HG03097 (cell line): ENCODE results near the gene MMP24OS.

ENCODE experiments used
- ATAC-seq: cut with Tn5 transposase; IDR thresholded peaks from one replicate; pipeline ENCODE4 v1.9.1; 2021; ENCODE audit not compliant: unreplicated experiment, low FRiP score

Gene MMP24OS

GRCh38 chr20:35293303-35294292 lies 15.7 kb upstream of the MMP24OS start:
- no peak for ATAC-seq

DNA sequence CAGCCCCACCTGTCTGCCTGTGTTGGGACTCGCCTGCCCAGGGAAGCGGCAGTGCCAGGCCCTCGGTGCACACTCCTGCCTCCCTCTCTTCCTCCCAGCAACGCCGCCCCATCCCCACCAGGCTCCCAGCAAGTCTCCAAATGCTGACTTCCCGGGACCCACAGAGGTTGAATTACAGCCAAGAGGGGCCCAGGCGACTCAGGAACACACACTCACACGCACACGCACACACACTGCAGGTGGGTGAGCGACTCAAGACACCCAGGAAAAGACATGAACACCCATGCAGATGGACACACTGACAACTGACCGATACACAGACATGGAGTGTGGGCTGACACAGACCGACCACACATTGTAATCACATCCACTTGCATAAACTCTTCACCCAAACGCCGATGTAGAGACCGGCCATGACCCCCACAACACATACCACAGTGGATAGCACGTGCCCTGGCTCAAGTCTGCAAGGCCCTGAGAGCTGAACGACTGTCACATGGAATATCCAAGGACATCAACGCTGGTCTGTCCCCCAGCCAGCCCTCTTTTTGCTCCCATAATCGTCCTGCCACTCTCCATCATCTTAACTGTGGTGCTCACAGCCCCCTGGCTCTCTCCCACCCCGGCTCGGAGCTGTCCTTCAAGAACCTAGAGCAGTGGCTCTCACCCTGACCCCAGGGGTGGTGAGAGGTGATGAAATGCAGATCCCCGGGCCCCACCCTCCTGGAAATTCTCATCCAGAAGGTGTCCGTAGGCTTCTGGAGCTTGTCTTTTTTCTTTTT lies 14.8 kb upstream of the MMP24OS start:
- ATAC-seq = no peak

DNA sequence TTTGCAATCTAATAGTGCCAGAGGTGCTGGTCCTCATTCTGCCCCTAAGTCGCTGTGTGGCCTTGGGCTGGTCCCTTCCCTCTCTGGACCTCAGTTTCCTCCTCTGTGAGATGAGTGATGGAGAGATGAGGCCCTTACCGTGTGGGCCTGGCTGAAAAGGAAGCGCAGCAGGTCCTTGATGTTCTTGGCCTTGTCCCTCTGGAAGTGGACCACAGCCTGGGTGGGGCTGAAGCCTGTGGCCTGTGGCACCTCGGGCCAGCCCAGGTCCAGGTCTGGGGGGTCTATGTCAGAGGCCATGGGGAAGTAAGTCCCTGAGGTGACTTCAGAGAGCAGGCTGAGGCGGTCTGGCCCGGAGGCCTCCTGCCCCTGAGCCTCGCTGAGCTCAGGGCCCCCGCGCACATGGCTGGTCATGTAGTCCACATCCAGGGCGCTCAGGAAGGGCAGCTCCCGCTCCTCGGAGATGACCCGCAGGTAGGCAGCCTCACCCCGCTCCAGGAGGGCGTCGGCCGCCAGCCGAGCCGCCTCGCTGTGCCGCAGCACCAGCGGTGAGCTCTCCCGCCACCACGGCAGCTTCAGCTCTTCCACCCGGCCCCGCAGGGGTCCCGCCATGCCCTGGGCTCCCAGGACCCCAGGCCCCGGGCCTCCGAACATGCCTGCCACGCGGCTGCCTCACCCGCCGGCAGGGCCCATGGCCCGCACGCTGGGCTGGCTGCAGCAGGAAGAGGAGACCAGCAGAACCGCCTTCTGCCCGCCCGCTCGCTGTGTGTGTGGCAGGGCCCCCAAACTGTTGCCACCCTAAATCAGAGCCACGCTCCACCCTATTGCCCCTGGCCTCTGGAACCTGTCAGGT lies 14.0 kb upstream of the MMP24OS start, which contains the start of gene FAM83C:
FAM83C (minus strand) TSS at position 772 of the 850 bp plus-strand sequence; CDS start at position 651, 121 bp downstream.
- ATAC-seq = no peak

DNA sequence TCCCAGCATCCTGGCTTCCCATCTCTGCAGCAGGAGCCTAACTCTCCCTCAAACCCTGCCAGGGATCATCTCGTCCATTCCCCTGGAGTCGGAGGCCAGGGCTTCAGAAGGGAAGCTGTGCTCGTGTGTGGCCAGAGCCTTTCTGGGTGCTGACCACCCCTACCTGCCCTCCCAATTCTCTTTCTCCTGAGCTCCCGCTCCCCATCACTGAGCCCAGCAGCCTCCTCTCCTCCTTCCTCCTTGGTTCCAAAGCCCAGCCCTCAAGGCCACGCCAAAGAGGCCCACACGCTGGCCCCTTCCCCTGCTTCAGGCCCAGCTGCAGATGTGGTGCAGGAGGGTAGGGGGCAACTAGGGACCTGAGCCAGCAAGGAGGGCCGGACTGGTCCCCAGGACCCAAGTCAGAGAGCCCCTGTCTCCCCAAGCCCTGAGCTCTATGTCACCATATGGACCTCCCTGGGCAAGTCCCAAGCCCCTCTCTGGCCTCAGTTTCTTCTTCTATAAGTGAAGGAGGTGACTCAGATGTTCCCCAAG lies 13.0 kb upstream of the MMP24OS start:
- ATAC-seq = no peak

DNA sequence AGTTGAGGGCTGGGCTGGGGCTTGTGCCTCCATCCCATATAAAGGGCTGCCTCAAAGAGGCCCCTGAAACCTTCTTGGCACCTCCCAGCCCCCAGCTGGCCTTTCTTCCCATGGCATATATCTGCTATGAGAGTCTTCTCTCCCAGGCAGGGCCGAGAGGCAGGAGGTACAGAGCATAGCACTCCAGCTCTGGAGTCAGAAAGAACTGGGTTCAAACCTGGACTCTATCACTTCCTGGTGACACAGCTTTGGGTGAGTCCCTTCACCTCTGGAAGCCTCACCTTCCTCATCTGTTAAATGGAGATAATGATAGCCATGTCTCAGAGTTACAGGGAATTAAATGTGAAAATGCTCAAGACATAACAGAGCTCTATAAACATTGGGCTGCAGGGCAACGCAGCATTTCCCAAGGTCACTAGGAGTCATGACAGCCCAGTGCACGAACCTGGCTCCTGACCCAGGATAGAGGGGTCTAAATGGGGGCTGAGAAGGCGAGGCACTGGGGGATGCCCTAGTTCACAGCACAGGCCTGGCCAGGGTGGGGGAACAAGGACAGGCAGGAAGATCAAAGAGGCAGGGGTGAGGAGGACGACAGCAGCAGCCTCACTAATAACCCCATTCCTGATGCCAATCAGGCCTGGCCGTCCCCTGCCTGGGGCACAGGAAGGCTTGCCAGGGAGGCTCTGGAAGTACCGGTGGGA lies 12.4 kb upstream of the MMP24OS start:
- no peak for ATAC-seq

DNA sequence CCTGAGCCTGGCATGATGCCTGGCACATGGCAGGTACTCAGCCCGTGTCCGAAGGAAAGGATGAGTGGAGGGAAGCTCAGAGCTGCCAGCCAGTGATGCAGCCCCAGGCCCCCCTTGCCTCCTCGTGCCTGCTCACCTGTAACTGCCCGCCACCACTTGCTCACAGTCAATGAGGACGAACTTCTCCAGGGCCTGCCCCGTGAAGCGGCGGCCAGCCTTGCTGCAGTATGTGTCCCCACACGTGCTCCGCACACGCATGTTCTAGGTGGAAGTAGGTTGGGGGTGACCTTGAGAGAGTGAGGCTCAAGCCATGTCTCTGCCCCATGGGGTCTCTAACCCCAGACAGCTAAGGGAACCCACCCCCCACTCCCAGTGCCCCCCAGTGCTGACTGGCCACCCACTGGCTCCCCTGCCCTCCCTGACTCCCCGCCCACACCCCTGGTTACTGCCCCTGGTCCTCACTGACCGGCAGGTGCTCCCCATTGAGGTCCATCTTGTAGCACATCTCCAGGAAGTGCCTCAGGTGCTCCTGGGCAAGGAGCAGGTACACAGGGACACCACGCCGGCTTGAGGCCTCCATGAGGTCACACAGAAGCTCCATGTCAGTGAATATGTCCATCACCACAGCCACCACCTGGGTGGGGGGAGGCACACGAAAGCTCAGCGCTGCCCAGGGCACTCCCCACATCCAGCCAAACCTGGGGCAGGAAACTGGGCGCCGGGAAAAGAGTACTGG lies 10.6 kb upstream of the MMP24OS start:
- no peak for ATAC-seq

GRCh38 chr20:35287509-35288324 lies 9.8 kb upstream of the MMP24OS start:
- no peak for ATAC-seq

DNA sequence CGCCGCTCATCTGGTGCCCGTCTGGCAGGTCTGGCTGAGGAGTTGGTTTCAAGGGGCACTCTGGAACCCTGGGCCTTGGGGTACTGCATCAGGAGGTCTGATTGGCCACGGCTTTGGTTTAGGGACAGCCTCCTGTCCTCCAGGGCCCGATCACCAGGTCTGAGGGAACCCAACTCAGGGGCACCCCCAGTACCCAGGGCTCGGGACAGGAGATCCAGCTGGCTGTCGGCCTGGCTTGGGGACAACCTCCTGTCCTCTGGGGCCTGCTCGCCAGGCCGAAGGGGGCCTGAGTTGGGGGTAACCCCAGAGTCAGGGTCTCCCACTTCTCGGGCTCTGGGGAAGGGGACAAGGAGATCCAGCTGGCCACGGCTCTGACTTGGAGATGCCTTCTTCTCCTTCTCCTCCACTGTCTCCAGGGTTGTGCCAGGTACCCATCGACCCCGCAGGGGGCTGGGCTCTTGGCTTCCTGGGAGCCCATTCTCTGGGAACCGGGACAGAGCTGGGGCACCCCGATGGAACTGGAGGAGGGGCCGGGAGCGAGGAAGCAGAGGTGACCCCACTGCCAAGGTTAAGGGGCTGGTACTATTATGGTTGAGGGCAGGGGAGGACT lies 9.1 kb upstream of the MMP24OS start:
- ATAC-seq = no peak

DNA sequence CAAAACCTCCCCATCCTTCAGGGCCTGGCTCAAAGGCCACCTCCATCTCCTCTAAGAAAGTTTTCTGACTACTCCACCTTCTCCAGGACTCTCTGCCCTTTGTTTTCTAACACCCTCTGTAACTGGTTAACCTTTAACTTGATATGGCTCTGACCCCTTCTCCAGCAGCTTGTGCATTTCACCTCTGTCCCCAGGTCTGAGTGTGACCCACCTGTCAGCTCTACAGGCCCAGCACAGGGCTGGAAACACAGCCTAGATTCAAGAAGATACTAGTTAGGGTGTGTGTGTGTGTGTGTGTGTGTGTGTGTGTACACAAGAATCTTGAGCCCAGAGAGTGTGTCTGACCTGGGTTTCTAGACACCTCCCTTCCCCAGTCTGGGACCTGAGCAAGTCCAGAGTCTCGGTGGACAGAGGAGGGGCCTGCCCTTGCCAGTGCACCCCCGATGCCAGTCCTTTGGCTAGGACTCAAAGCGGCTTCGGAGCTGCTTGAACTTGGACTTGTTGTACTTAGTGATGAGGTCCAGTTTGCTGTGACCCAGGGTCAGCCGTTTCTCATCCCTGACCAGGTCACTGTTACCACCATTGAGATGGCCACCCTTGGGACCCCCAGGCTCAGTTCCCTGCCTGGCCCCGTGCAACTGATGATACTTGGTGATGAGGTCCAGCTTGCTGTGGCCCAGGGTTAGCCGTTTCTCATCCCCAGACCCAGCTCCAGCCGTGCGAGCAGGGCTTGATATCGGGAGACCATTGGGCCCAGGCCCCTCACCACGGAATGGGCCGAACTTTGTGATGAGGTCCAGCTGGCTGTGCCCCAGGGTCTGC lies 8.4 kb upstream of the MMP24OS start:
- ATAC-seq = no peak

GRCh38 chr20:35285806-35286076 lies 7.8 kb upstream of the MMP24OS start:
- ATAC-seq = no peak

GRCh38 chr20:35284992-35285805 lies 7.3 kb upstream of the MMP24OS start:
- ATAC-seq = no peak

DNA sequence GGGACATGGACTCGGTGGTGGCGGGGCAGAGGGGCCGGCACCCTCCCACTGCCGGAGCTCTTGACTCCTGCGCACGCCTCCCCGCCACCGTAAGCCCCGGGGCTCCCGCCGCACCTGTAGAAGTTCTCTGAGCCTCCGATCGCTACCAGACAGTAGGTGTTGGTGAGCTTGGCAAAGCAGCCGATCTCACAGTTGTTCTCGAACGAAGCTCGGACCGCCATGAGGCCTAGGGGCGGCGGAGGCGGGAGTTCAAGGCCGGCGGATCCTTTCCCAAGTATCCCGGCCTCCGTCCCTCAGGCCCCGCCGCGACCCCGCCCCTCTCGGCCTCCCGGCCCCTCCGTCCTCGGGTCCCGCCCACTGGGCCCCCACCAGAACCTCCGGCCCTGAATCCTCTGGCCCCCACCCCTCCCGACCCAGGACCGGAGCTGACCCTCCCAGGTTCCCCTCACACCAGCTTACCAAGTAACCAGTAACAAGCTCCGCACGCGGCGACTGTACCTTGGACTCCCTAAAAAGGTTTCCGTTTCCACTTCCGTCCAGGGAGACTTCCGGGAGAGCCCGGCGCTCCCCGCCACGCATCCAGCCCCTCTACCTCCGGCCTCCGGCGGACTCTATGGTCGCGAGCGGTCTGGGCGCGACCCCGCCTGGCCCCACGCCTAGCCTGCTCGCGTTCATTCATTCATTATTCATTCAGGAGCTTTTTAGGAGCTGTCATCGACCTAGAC lies 6.5 kb upstream of the MMP24OS start, which contains the start of gene EIF6:
EIF6 (minus strand) TSS at position 506 of the 725 bp plus-strand sequence; CDS start at position 221, 285 bp downstream.
- no peak for ATAC-seq

- ATAC-seq = no peak
These were observed 5.7 kb upstream of the MMP24OS start for GRCh38 chr20:35283441-35284266.

DNA sequence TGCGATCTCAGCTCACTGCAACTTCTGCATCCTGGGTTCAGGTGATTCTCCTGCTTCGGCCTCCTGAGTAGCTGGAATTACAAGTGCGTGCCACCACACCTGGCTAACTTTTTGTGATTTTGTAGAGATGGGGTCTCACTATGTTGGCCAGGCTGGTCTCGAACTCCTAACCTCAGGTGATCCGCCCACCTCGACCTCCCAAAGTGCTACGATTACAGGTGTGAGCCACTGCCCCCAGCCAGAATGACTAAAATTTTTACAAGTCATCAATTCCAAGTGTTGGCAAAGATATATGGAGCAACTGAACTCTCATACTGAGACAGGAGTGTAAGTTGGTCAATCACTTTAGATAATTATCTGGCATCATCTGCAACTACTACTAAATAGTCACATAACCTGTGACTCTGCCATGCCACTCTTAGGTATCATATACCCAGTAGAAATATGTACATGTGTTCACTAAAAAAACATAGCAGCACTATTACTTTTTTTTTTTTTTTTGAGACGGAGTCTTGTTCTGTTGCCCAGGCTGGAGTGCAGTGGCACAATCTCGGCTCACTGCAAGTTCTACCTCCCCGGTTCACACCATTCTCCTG lies 3.7 kb upstream of the MMP24OS start:
- no peak for ATAC-seq
